Mesenchymal stem cell (in vitro differentiated cells and primary cell): Measurements from ENCODE around the gene TBCD.

Experiments used
- DNase-seq: peaks from one replicate; pipeline ENCODE4 v3.0.0-alpha.2; 2013
- H2AFZ ChIP-seq: one replicate; pipeline ENCODE4 v1.6.1; 2013; ENCODE audit warnings: low read depth, mild to moderate bottlenecking, control low read depth, inconsistent platforms, low read length, moderate library complexity
- H2AK5ac ChIP-seq: 2 replicates; pipeline ENCODE4 v1.6.1; 2013; ENCODE audit warnings: low read length, moderate library complexity, mild to moderate bottlenecking, inconsistent platforms; ENCODE audit not compliant: severe bottlenecking
- H2BK120ac ChIP-seq: one replicate; pipeline ENCODE4 v1.6.1; 2013; ENCODE audit warnings: low read depth, mild to moderate bottlenecking, inconsistent platforms, low read length, moderate library complexity
- H2BK12ac ChIP-seq, 2 experiments: one replicate each; pipeline ENCODE4 v1.6.1; 2013; ENCODE audit warnings: inconsistent platforms in 2 of 2, low read length in 2 of 2, mild to moderate bottlenecking in 2 of 2, moderate library complexity in 2 of 2, control low read depth in 1 of 2
- H2BK15ac ChIP-seq: one replicate; pipeline ENCODE4 v1.6.1; 2013; ENCODE audit warnings: mild to moderate bottlenecking, low read depth, inconsistent platforms; ENCODE audit not compliant: poor library complexity, severe bottlenecking
- H2BK5ac ChIP-seq: 2 replicates; pipeline ENCODE4 v1.6.1; 2013; ENCODE audit warnings: low read depth, mild to moderate bottlenecking, low read length, control low read depth, inconsistent platforms; ENCODE audit not compliant: poor library complexity, severe bottlenecking
- H3K14ac ChIP-seq, 2 experiments: one replicate each; pipeline ENCODE4 v1.6.1; 2013; ENCODE audit warnings: inconsistent platforms in 2 of 2, low read length in 2 of 2, control low read depth in 1 of 2, mild to moderate bottlenecking in 1 of 2, moderate library complexity in 1 of 2
- H3K18ac ChIP-seq, 2 experiments: one replicate each; pipeline ENCODE4 v1.6.1; 2013; ENCODE audit warnings: inconsistent platforms in 2 of 2, low read length in 2 of 2, control low read depth in 1 of 2, low read depth in 1 of 2, mild to moderate bottlenecking in 1 of 2
- H3K23ac ChIP-seq, 2 experiments: one replicate each; pipeline ENCODE4 v1.6.1; 2013; ENCODE audit warnings: inconsistent platforms in 2 of 2, low read length in 2 of 2, mild to moderate bottlenecking in 2 of 2, moderate library complexity in 2 of 2, control low read depth in 1 of 2
- H3K27ac ChIP-seq: 2 replicates; pipeline ENCODE4 v1.5.1; 2013; ENCODE audit warnings: mild to moderate bottlenecking, moderate library complexity, low read length, control low read depth, inconsistent platforms; ENCODE audit not compliant: poor library complexity, severe bottlenecking
- H3K27me3 ChIP-seq, 2 experiments: 2 replicates each; pipeline versions ENCODE4 v1.6.1 to v1.7.0; 2013; ENCODE audit warnings: low read length in 2 of 2, mild to moderate bottlenecking in 2 of 2, moderate library complexity in 2 of 2, control low read depth in 1 of 2, inconsistent platforms in 1 of 2; ENCODE audit not compliant: control insufficient read depth in 1 of 2, insufficient read depth in 1 of 2
- H3K36me3 ChIP-seq, 2 experiments: 2 replicates each; pipeline versions ENCODE4 v1.6.1 to v1.7.0; 2013; ENCODE audit warnings: low read length in 2 of 2, control low read depth in 1 of 2, inconsistent platforms in 1 of 2, low read depth in 1 of 2, mild to moderate bottlenecking in 1 of 2; ENCODE audit not compliant: insufficient read depth in 2 of 2, control insufficient read depth in 1 of 2
- H3K4ac ChIP-seq, 2 experiments: one replicate each; pipeline ENCODE4 v1.6.1; 2013; ENCODE audit warnings: inconsistent platforms in 2 of 2, low read length in 2 of 2, mild to moderate bottlenecking in 2 of 2, moderate library complexity in 2 of 2, control low read depth in 1 of 2, low read depth in 1 of 2
- H3K4me1 ChIP-seq: 2 replicates; pipeline ENCODE4 v1.6.1; 2013; ENCODE audit warnings: low read depth, low read length, control low read depth; ENCODE audit not compliant: control insufficient read depth, insufficient read depth
- H3K4me2 ChIP-seq: 2 replicates; pipeline ENCODE4 v1.6.1; 2013; ENCODE audit warnings: low read length, mild to moderate bottlenecking, inconsistent platforms; ENCODE audit not compliant: poor library complexity, severe bottlenecking
- H3K4me3 ChIP-seq, 2 experiments: 2 replicates each; pipeline versions ENCODE4 v1.5.1 to v1.7.0; 2013; ENCODE audit warnings: low read length in 2 of 2, mild to moderate bottlenecking in 2 of 2, control low read depth in 1 of 2, low read depth in 1 of 2; ENCODE audit not compliant: insufficient read depth in 1 of 2
- H3K79me1 ChIP-seq: replicated peaks from 2 replicates; pipeline ENCODE4 v1.6.1; 2013; ENCODE audit warnings: mild to moderate bottlenecking, control low read depth, low read length, inconsistent platforms; ENCODE audit not compliant: poor library complexity, severe bottlenecking
- H3K9ac ChIP-seq: 2 replicates; pipeline ENCODE4 v1.7.0; 2013; ENCODE audit warnings: mild to moderate bottlenecking, low read length, moderate library complexity
- H3K9me3 ChIP-seq: 2 replicates; pipeline ENCODE4 v1.7.0; 2013; ENCODE audit warnings: mild to moderate bottlenecking, low read length; ENCODE audit not compliant: control insufficient read depth
- H4K8ac ChIP-seq: one replicate; pipeline ENCODE4 v1.6.1; 2013; ENCODE audit warnings: inconsistent platforms, mild to moderate bottlenecking, low read length, moderate library complexity
- H4K91ac ChIP-seq: one replicate; pipeline ENCODE4 v1.6.1; 2013; ENCODE audit warnings: mild to moderate bottlenecking, low read length, inconsistent platforms
- WGBS: methylation state at CpG from one replicate; pipeline ENCODE4 v1.1.7; 2013; ENCODE audit warnings: mixed read lengths; 5-methylcytosine and 5-hydroxymethylcytosine counted together

TBCD gene

DNA sequence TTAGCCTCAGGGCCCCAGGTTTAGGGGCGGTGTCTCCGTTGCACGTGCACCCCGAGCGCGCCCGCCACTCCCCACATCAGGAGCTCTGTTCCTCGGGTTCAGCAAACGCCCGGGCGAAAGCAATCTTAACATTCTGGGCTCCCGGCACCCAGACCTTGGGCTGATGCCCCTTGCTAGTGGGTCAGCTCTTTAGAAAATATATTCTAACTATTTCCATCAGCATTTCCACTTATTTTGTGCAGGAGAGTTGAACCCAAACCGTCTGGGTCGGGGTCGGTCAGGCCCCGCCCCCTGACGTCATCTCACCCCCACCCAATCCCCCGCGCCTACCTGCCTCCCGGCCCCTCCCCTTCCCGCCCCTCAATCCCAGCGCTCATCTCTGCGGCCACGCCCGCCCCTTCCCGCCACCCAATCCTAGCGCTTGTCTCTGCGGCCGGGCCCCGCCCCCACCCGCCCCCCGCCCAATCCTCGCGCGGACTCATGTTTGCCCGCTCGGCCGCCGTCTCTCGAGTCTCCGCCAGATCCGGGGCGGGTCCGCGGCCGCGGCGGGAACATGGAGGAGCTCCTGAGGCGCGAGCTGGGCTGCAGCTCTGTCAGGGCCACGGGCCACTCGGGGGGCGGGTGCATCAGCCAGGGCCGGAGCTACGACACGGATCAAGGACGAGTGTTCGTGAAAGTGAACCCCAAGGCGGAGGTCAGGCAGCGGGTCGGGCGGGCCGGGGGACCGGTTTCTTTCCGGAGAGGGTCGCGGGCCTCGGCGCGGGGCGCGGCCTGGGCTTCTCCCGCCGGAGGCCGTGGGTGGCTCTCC is 35.5 kb upstream of the TBCD start, which contains the start of gene FN3KRP:
TSS of gene FN3KRP (plus strand) at position 504 of the 808 bp plus-strand sequence. CDS start at position 554, 50 bp downstream.
- Histone ChIP-seq H2AFZ (peak within 1 kb of the TSS; percentile 72), H2BK120ac (peak within 1 kb of the TSS; percentile 27), H3K27me3 (no peaks in the 10 kb centered on the region), H2AK5ac (no peak within 1 kb of the TSS), H2BK12ac (peak within 1 kb of the TSS in 1 of 2 experiments; percentile 6), H3K9me3 (no peaks in the 10 kb centered on the region), H2BK5ac (no peak within 1 kb of the TSS), H3K79me1 (peaks cover 29% of the 10 kb centered on the region), H2BK15ac (no peak within 1 kb of the TSS), H3K27ac (no peak within 1 kb of the TSS), H3K36me3 (peaks cover 21 to 22% of the 10 kb centered on the region in 2 experiments), H4K8ac (peak within 1 kb of the TSS; percentile 64), H3K4me3 (peak within 1 kb of the TSS; percentile 84 to 96), H4K91ac (no peak within 1 kb of the TSS), H3K14ac (peak within 1 kb of the TSS in 1 of 2 experiments; percentile 81), H3K23ac (peak within 1 kb of the TSS in 1 of 2 experiments; percentile 64), H3K4me1 (peaks cover 16% of the 10 kb centered on the region), H3K4me2 (peak within 1 kb of the TSS; percentile 95), H3K9ac (peak within 1 kb of the TSS; percentile 88), H3K18ac (peak within 1 kb of the TSS in 1 of 2 experiments; percentile 54), H3K4ac (no peak within 1 kb of the TSS)
- 1% methylated on average over 60 of the region's 75 CpGs for WGBS
- DNase-seq = peak; percentile 94

DNA sequence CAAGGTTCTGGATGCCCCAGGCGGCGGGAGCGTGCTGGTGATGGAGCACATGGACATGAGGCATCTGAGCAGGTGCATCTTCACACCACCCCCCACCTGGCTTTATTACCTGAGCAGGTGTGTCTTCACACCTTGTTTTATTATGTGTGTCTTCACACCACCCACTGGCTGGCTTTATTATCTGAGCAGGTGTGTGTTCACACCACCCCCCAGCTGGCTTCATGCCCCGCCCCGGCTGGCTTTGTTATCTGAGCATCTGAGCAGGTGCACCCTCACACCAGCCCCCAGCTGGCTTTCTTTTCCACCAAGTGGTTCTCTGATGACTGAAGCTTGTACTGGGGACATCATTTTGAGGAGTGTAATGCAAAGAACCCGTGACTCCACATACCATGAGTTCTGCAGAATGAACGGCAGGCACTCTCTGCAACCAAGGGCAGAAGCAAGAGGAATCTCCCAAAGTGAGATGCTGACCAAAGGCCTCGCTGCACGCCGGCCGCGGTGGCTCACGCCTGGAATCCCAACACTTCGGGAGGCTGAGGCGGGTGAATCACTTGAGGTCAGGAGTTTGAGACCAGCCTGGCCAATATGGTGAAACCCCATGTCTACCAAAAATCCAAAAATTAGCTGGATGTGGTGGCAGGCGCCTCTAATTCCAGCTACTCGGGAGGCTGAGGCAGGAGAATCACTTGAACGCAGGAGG is 32.7 kb upstream of the TBCD start:
- no peak overlapping the region for H3K23ac ChIP-seq
- H3K9ac ChIP-seq = no peak overlapping the region
- 98% methylated on average over 18 of the region's 18 CpGs for WGBS

DNA sequence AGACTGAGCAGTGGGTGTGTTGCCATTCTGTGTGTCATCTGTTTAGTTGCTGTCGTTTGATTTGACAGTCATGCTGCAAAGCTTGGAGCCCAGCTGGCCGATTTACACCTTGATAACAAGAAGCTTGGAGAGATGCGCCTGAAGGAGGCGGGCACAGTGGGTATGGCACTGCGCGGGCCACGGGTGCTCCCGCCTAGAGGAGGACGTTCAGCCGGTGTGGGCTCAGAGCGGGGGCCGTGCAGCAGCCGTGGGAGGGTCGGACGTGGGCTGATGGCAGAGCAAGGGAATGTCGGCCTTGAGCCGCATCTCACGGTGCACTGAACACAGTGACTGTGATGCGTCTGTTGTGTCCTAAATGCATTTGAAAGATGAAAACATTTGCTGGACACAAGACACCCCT is 31.7 kb upstream of the TBCD start:
- no peak overlapping the region for H3K18ac ChIP-seq
- no peak overlapping the region for H2AFZ ChIP-seq
- H3K9ac ChIP-seq = no peak overlapping the region
- H4K91ac ChIP-seq = no peak overlapping the region
- H2BK12ac ChIP-seq = no peak overlapping the region
- H2BK5ac ChIP-seq = no peak overlapping the region
- H2BK120ac ChIP-seq = no peak overlapping the region
- 98% methylated on average over 19 of the region's 19 CpGs for WGBS
- H3K9me3 ChIP-seq = no peaks in the 10 kb centered on the region
- H4K8ac ChIP-seq = no peak overlapping the region
- H3K4me3 ChIP-seq = no peak overlapping the region
- H3K36me3 ChIP-seq = peaks cover 39 to 41% of the 10 kb centered on the region in 2 experiments
- peaks cover 19% of the 10 kb centered on the region for H3K4me1 ChIP-seq
- no peak overlapping the region for H3K23ac ChIP-seq
- no peak overlapping the region for H3K27ac ChIP-seq
- H2AK5ac ChIP-seq = no peak overlapping the region
- DNase-seq = no peak
- H3K4me2 ChIP-seq = no peak overlapping the region
- no peak overlapping the region for H2BK15ac ChIP-seq
- no peak overlapping the region for H3K14ac ChIP-seq
- no peak overlapping the region for H3K4ac ChIP-seq
- no peaks in the 10 kb centered on the region for H3K27me3 ChIP-seq
- H3K79me1 ChIP-seq = peaks cover 37% of the 10 kb centered on the region

More for the DNA sequence above, 32.7 kb upstream of the TBCD start:
- Histone ChIP-seq H3K14ac (no peak overlapping the region), H3K9me3 (no peaks in the 10 kb centered on the region), H3K27ac (no peak overlapping the region), H4K91ac (no peak overlapping the region), H2BK5ac (no peak overlapping the region), H2AFZ (no peak overlapping the region), H3K27me3 (no peaks in the 10 kb centered on the region), H2AK5ac (no peak overlapping the region), H3K79me1 (peaks cover 37% of the 10 kb centered on the region), H2BK12ac (no peak overlapping the region), H2BK120ac (no peak overlapping the region), H2BK15ac (no peak overlapping the region), H3K18ac (no peak overlapping the region), H3K4ac (no peak overlapping the region), H3K4me1 (peaks cover 19% of the 10 kb centered on the region), H3K4me3 (no peak overlapping the region), H3K36me3 (peaks cover 39 to 40% of the 10 kb centered on the region in 2 experiments), H4K8ac (no peak overlapping the region), H3K4me2 (no peak overlapping the region)
- DNase-seq = no peak
